ENCODE data around the gene RNF111. TPM values are rescaled to one million over a fixed set of nuclear protein-coding genes. Genes with fewer than 3 reads are reported as not detected.

The RNF111 gene
- total and polyA plus RNA-seq, 12 donors, result 5.7 to 41.6 (median 24.0) TPM

DNA sequence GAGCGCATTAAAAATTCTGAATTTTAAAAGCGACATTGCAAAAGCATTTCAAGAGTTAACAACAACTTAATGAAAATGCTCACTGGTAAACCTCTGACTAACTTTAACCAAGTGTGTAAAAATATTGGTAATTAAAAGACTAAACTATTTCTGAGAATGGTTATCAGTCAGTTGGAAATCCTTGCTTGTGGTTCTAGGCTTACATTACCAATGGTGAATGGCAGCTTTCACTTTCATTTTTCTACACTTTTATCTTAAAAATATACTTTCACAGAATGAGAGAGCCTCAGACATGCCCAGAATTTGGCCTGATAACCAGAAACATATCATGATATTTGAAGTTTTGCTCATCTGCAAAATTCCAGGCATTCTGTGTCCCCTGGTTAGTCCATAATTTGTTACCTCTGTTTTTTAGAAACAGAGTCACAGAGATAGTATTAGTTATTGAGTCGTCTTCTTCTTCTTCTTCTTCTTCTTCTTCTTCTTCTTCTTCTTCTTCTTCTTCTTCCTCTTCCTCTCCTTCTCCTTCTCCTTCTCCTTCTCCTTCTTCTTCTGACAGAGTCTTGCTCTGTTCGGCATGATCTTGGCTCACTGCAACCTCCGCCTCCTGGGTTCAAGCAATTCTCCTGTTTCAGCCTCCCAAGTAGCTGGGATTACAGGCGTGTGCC lies 5.5 kb upstream of the RNF111 start:
- intact Hi-C loops (cut with DNase I), result loop anchor here in 1 of 2 donors (5.0 kb wide), 1 partner anchor 510 kb away; no protein-coding TSS in a partner anchor
- no peak for DNase-seq
- no peak overlapping the region for H3K4me3 ChIP-seq
- 69 to 81% (median 76%) methylated on average over 5 to 6 of the region's 6 CpGs for WGBS, 4 donors
- H3K9me3 ChIP-seq (replicated peaks in 1 of 3), result no peaks in the 10 kb centered on the region
- H3K4me1 ChIP-seq (replicated peaks in 1 of 2), result peaks cover 0 to 17% of the 10 kb centered on the region in 2 donors
- no peak overlapping the region for H3K27ac ChIP-seq
- TF ChIP-seq CTCF (IDR thresholded peaks at IDR 0.05) (no peak), POLR2A (IDR thresholded peaks at IDR 0.05) (no peak)
- H3K27me3 ChIP-seq, result no peaks in the 10 kb centered on the region
- no peaks in the 10 kb centered on the region for H3K36me3 ChIP-seq (replicated peaks in 1 of 2)

DNA sequence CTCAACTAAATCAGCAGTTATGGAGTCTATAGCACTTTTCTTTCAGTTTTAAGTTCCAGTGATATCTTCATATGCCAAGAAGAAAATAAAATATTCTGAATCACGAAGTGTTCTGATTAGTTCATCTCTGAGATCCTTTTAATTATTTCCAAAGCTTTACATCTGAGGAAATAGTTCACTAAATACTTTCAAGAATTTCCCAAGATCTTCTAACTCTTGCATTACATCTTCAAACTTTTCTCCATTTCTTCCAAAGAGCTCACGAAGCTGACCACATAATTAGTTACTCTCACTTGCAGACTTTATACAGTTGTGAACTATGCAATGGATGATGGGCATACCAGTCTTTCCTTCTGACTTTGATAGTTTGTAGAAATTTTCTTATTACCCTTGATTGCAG lies 4.2 kb upstream of the RNF111 start:
- H3K27me3 ChIP-seq, result no peaks in the 10 kb centered on the region
- no peak for DNase-seq
- peaks cover 0 to 19% of the 10 kb centered on the region in 2 donors for H3K4me1 ChIP-seq (replicated peaks in 1 of 2)
- intact Hi-C loops (cut with DNase I), result loop anchor here in 1 of 2 donors (5.0 kb wide), 1 partner anchor 509 kb away; no protein-coding TSS in a partner anchor
- no peaks in the 10 kb centered on the region for H3K36me3 ChIP-seq (replicated peaks in 1 of 2)
- no peak overlapping the region for H3K27ac ChIP-seq
- TF ChIP-seq POLR2A (IDR thresholded peaks at IDR 0.05) (no peak), CTCF (IDR thresholded peaks at IDR 0.05) (no peak)
- 73 to 91% (median 74%) methylated on average over 2 of the region's 2 CpGs for WGBS, 4 donors
- no peak overlapping the region for H3K4me3 ChIP-seq
- H3K9me3 ChIP-seq (replicated peaks in 1 of 3), result no peaks in the 10 kb centered on the region

DNA sequence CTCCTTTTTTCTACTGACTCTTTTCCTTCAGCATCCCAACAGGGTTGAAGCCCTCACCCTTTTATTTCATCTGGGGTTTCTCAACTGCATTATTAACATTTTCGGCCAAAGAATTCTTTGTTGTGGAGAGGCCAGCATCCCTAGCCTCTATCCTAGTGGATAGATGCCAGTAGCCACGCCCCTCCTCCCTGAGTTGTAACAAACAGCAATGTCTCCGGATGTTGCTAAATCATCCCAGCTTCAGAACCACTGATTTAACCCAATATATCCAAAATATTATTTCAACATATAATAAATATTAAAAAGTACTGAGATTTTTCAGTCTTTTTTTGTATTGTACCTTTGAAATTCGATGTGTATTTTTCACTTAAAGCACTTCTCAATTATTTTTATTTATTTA lies 2.0 kb upstream of the RNF111 start:
- Histone ChIP-seq H3K27ac (no peak overlapping the region), H3K9me3 (replicated peaks in 1 of 3) (no peaks in the 10 kb centered on the region), H3K4me1 (replicated peaks in 1 of 2) (peaks cover 8 to 34% of the 10 kb centered on the region in 2 donors), H3K27me3 (no peaks in the 10 kb centered on the region), H3K36me3 (replicated peaks in 1 of 2) (no peaks in the 10 kb centered on the region), H3K4me3 (no peak overlapping the region)
- 31 to 34% (median 34%) methylated on average over 4 of the region's 4 CpGs for whole genome bisulfite sequencing, 4 donors
- TF ChIP-seq CTCF (IDR thresholded peaks at IDR 0.05), result no peak
- no peak for TF ChIP-seq POLR2A (IDR thresholded peaks at IDR 0.05)
- DNase-seq, result peak in 4 of 7 donors; percentile 33 to 51 (median 40)
- intact Hi-C loops (cut with DNase I), result no loop called here

DNA sequence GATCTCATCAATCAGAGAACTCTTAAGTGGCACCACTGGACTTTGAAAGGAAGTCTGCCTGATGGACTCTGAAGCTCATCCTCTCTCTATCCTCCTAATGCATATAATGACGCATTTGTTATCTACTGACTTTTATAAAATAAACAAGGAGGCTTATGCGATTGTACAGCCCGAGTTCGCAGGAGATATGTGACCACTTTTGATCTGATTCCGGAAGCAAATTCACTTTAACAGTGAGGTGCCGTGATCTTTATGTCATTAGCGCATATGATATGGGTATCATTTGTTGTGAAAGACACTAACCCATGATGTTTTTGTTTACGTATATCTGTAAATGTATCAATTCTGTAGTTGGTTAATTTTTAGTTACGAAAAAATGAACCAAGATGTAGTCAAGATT lies 427 bp upstream of the RNF111 start:
- Histone ChIP-seq H3K9me3 (replicated peaks in 1 of 3) (no peaks in the 10 kb centered on the region), H3K27ac (peak overlapping the region in 4 of 5 donors; percentile 73 to 96 (median 88)), H3K4me3 (peak overlapping the region in 3 of 4 donors; percentile 77 to 97 (median 82)), H3K27me3 (no peaks in the 10 kb centered on the region), H3K4me1 (replicated peaks in 1 of 2) (peaks cover 8 to 23% of the 10 kb centered on the region in 2 donors), H3K36me3 (replicated peaks in 1 of 2) (no peaks in the 10 kb centered on the region)
- intact Hi-C loops (cut with DNase I), result no loop called here
- TF ChIP-seq CTCF (IDR thresholded peaks at IDR 0.05) (no peak), POLR2A (IDR thresholded peaks at IDR 0.05) (no peak)
- DNase-seq, result no peak
- 14 to 20% (median 16%) methylated on average over 9 of the region's 9 CpGs for WGBS, 4 donors
